Sigmoid colon (tissue), 7 donors: ENCODE measurements around the gene HOXA6. TPM values are rescaled to one million over a fixed set of nuclear protein-coding genes. Genes with fewer than 3 reads are reported as not detected.

Experiments
- DNase-seq: peaks from one replicate; pipeline ENCODE4 v3.0.0-alpha.2; 2019
- H3K27ac ChIP-seq, 4 donors: fragments of 200-600 bp; sonication (generic); one replicate each; pipeline ENCODE4 v1.5.1; 2016 to 2019; ENCODE audit warnings: mild to moderate bottlenecking in 1 of 4
- H3K27me3 ChIP-seq, 3 donors: fragments of 200-600 bp; sonication (generic); one replicate each; pipeline ENCODE4 v1.5.1; 2019; ENCODE audit warnings: mild to moderate bottlenecking in 1 of 3
- H3K36me3 ChIP-seq, 4 donors: fragments of 200-600 bp; sonication (generic); one replicate each; pipeline ENCODE4 v1.5.1; 2016 to 2019
- H3K4me1 ChIP-seq, 4 donors: fragments of 200-600 bp; sonication (generic); one replicate each; pipeline ENCODE4 v1.5.1; 2017 to 2019
- H3K4me3 ChIP-seq, 4 donors: fragments of 200-600 bp; sonication (generic); one replicate each; pipeline ENCODE4 v1.5.1; 2017 to 2019; ENCODE audit warnings: mild to moderate bottlenecking in 2 of 4, moderate library complexity in 1 of 4
- H3K9me3 ChIP-seq, 4 donors: fragments of 200-600 bp in 3 of 4; sonication (generic) in 3 of 4; one replicate each; pipeline versions ENCODE4 v1.5.1 to v1.6.1; 2013 to 2019
- EP300 ChIP-seq, 4 donors: sonication (generic); formaldehyde crosslinking; IDR thresholded peaks; one replicate each; pipeline ENCODE4 v1.6.1; 2017; ENCODE audit warnings: antibody characterized with exemption in 4 of 4
- POLR2A ChIP-seq, 2 donors: fragments of 450-650 bp; IDR thresholded peaks; one replicate each; pipeline ENCODE4 v1.6.1; 2016; ENCODE audit warnings: antibody characterized with exemption in 2 of 2, mild to moderate bottlenecking in 2 of 2, moderate library complexity in 2 of 2
- POLR2AphosphoS5 ChIP-seq, 4 donors: sonication (generic); formaldehyde crosslinking; IDR thresholded peaks; one replicate each; pipeline ENCODE4 v1.6.1; 2017; ENCODE audit warnings: antibody characterized with exemption in 4 of 4
- WGBS, 2 donors: extraction: QIAGEN DNeasy Blood & Tissue Kit; methylation state at CpG; one replicate each; pipeline ENCODE4 v1.1.7; 2013; 5-methylcytosine and 5-hydroxymethylcytosine counted together
- intact Hi-C: fragments of 100-400 bp; cut with DNase I; formaldehyde crosslinking; loops from one replicate; pipeline ENCODE4 v1.15.1; 2023
- polyA plus RNA-seq, 3 donors: library from polyadenylated mRNA; stranded (reverse); fragments of 200-250 nt; gene quantifications; one replicate each; pipeline ENCODE4 v1.2.3, GENCODE V29; 2013
- total RNA-seq, 4 donors: library from RNA; depleted of rRNA; stranded (reverse); fragments of >200 nt; gene quantifications; one replicate each; pipeline ENCODE4 v1.1.0, GENCODE V29; 2016
- TF ChIP-seq, protein P1 (sequence below), 4 experiments: fragments of 450-650 bp in 3 of 4; fragments of 200-600 bp in 1 of 4; IDR thresholded peaks; one replicate each; pipeline ENCODE4 v1.5.1; 2016 to 2019; ENCODE audit warnings: antibody characterized with exemption in 4 of 4, mild to moderate bottlenecking in 3 of 4, moderate library complexity in 2 of 4
- donor health status: healthy with polysubstance abuse.
- donor health status: Bipolar disorder and iron deficiency.
- donor health status: healthy.

HOXA6 gene
- total and polyA plus RNA-seq, 7 donors, result 1.6 to 10.0 (median 4.5) TPM; not detected in 1

- Histone ChIP-seq H3K4me1 (peaks cover 0 to 31% (median 20%) of the 10 kb centered on the region in 4 donors), H3K9me3 (no peaks in the 10 kb centered on the region), H3K36me3 (no peaks in the 10 kb centered on the region), H3K27ac (peak overlapping the region in 3 of 4 donors; percentile 97 to 98 (median 98)), H3K27me3 (no peaks in the 10 kb centered on the region), H3K4me3 (peak overlapping the region; percentile 47 to 85 (median 82))
- peak; percentile 69 for DNase-seq
- no peak for TF ChIP-seq EP300 (IDR thresholded peaks at IDR 0.05)
- TF ChIP-seq, protein P1, sequence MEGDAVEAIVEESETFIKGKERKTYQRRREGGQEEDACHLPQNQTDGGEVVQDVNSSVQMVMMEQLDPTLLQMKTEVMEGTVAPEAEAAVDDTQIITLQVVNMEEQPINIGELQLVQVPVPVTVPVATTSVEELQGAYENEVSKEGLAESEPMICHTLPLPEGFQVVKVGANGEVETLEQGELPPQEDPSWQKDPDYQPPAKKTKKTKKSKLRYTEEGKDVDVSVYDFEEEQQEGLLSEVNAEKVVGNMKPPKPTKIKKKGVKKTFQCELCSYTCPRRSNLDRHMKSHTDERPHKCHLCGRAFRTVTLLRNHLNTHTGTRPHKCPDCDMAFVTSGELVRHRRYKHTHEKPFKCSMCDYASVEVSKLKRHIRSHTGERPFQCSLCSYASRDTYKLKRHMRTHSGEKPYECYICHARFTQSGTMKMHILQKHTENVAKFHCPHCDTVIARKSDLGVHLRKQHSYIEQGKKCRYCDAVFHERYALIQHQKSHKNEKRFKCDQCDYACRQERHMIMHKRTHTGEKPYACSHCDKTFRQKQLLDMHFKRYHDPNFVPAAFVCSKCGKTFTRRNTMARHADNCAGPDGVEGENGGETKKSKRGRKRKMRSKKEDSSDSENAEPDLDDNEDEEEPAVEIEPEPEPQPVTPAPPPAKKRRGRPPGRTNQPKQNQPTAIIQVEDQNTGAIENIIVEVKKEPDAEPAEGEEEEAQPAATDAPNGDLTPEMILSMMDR (IDR thresholded peaks at IDR 0.05), result no peak
- TF ChIP-seq POLR2A (IDR thresholded peaks at IDR 0.05), result no peak
- peak in 2 of 4 donors; percentile 2 to 12 for TF ChIP-seq POLR2AphosphoS5 (IDR thresholded peaks at IDR 0.05)
- WGBS, 2 donors, result 1% methylated on average over 46 of the region's 46 CpGs
- intact Hi-C loops, result loop anchor here (5.0 kb wide), 2 partner anchors 68 to 1313 kb away; partner anchors contain the start of gene HOXA2
These were observed 22.3 kb upstream of the HOXA6 start for GRCh38 chr7:27169658-27170425.

GRCh38 chr7:27168265-27168947, 20.8 kb upstream of the HOXA6 start:
- peak; percentile 89 for DNase-seq
- Histone ChIP-seq H3K27ac (peak overlapping the region in 3 of 4 donors; percentile 97 to 98 (median 98)), H3K36me3 (no peaks in the 10 kb centered on the region), H3K9me3 (no peaks in the 10 kb centered on the region), H3K4me1 (peaks cover 0 to 31% (median 17%) of the 10 kb centered on the region in 4 donors), H3K4me3 (peak overlapping the region; percentile 47 to 85 (median 82)), H3K27me3 (no peaks in the 10 kb centered on the region)
- 4 to 6% methylated on average over 25 of the region's 25 CpGs for WGBS, 2 donors
- TF ChIP-seq, protein P1 (IDR thresholded peaks at IDR 0.05), result no peak
- no peak for TF ChIP-seq EP300 (IDR thresholded peaks at IDR 0.05)
- TF ChIP-seq POLR2A (IDR thresholded peaks at IDR 0.05), result no peak
- peak in 3 of 4 donors; percentile 9 to 39 (median 18) for TF ChIP-seq POLR2AphosphoS5 (IDR thresholded peaks at IDR 0.05)
- intact Hi-C loops, result loop anchor here (5.0 kb wide), 2 partner anchors 66 to 1311 kb away; partner anchors contain the start of gene HOXA2

GRCh38 chr7:27167916-27168264, 20.3 kb upstream of the HOXA6 start:
- H3K4me1 ChIP-seq, result peaks cover 0 to 32% (median 19%) of the 10 kb centered on the region in 4 donors
- TF ChIP-seq EP300 (IDR thresholded peaks at IDR 0.05), result no peak
- TF ChIP-seq, protein P1 (IDR thresholded peaks at IDR 0.05), result no peak
- TF ChIP-seq POLR2A (IDR thresholded peaks at IDR 0.05), result no peak
- no peak for TF ChIP-seq POLR2AphosphoS5 (IDR thresholded peaks at IDR 0.05)
- peak overlapping the region in 3 of 4 donors; percentile 97 to 98 (median 98) for H3K27ac ChIP-seq
- H3K36me3 ChIP-seq, result no peaks in the 10 kb centered on the region
- peak overlapping the region; percentile 47 to 85 (median 82) for H3K4me3 ChIP-seq
- H3K27me3 ChIP-seq, result no peaks in the 10 kb centered on the region
- no peaks in the 10 kb centered on the region for H3K9me3 ChIP-seq
- 3 to 13% methylated on average over 4 of the region's 4 CpGs for WGBS, 2 donors
- intact Hi-C loops, result loop anchor here (5.0 kb wide), 2 partner anchors 66 to 1311 kb away; partner anchors contain the start of gene HOXA2
- DNase-seq, result peak; percentile 60

DNA sequence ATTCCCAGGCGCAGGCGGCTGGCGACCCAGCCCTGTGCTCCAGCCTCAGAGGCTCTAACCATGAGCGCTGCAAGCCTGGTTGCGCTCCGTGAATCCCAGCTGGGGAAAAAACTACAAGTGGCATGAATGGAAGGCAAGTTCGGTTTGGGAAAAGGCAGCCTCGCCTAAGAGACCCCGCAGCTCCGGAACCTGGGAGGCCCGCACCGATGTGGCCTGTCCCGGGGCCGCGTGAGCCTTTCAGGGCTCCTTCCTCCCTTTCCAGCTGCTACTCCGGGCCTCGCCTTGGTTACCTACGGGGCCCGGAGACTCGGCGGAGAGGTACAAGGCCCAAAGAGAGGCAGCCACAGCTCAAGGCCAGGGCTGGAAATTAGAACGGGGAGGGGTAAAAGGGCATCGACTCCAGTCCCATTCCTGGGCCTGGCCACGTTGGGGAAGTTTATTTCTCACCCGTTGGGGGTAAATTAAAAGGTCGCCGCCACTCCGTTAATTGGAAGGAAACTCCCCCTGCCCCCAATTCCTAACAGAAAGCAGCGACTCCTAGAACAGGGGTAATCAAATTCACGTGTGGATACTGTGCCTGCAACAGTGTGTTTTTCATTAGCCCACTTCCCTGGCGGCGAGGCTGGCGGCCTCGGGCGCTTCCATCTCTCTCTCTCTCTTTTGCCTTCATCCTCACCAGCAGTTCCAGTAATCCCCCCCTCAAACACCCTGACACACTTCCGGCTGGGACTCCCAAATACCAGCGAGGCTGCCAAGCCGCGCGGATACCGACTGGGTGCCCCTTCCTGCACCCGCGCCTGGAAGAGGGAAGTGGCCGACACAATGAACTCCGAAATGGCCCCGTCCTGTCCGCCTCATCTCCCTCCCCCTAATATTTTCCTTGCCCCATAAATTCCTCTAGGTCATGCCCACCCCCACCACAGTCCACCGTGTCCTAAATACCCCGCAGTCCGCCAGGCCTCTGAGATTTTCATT, 19.2 kb upstream of the HOXA6 start:
- H3K4me1 ChIP-seq, result peaks cover 0 to 36% (median 30%) of the 10 kb centered on the region in 4 donors
- TF ChIP-seq POLR2AphosphoS5 (IDR thresholded peaks at IDR 0.05), result peak in 2 of 4 donors; percentile 8 to 42
- TF ChIP-seq EP300 (IDR thresholded peaks at IDR 0.05), result no peak
- no peaks in the 10 kb centered on the region for H3K27me3 ChIP-seq
- no peaks in the 10 kb centered on the region for H3K9me3 ChIP-seq
- WGBS, 2 donors, result 2 to 7% methylated on average over 50 of the region's 50 CpGs
- no peaks in the 10 kb centered on the region for H3K36me3 ChIP-seq
- peak overlapping the region; percentile 80 to 85 (median 82) for H3K4me3 ChIP-seq
- peak; percentile 77 for DNase-seq
- H3K27ac ChIP-seq, result peak overlapping the region in 3 of 4 donors; percentile 97 to 98 (median 98)
- intact Hi-C loops, result loop anchor here (5.0 kb wide), 2 partner anchors 65 to 1310 kb away; partner anchors contain the start of gene HOXA2
